Right atrium auricular region (tissue), 2 donors: ENCODE measurements around the gene SPRR2B. TPM values are rescaled to one million over a fixed set of nuclear protein-coding genes. Genes with fewer than 3 reads are reported as not detected.

Source experiments
- total RNA-seq, 2 donors: library from RNA; depleted of rRNA; stranded (reverse); fragments of >200 nt; gene quantifications; one replicate each; pipeline ENCODE4 v1.1.0, GENCODE V29; 2016

SPRR2B gene
- total RNA-seq, 2 donors from 2014 or later: not detected

Other genes with a start within 250 kb of the SPRR2B start
- not detected for gene LCE1A, start 244.1 kb downstream of the SPRR2B start, total RNA-seq
- gene LCE6A, start 228.8 kb downstream of the SPRR2B start, total RNA-seq: not detected
- gene LCE7A, start 211.6 kb downstream of the SPRR2B start, total RNA-seq: not detected
- not detected for gene SMCP, start 193.3 kb downstream of the SPRR2B start, total RNA-seq
- gene IVL, start 163.1 kb downstream of the SPRR2B start, total RNA-seq: not detected
- gene SPRR5, start 124.4 kb downstream of the SPRR2B start, total RNA-seq: not detected
- not detected for gene SPRR4, start 101.0 kb downstream of the SPRR2B start, total RNA-seq
- not detected for gene SPRR1A, start 87.5 kb downstream of the SPRR2B start, total RNA-seq
- not detected for gene SPRR3, start 69.9 kb downstream of the SPRR2B start, total RNA-seq
- not detected for gene SPRR1B, start 40.4 kb downstream of the SPRR2B start, total RNA-seq
- gene SPRR2D, start 30.5 kb downstream of the SPRR2B start, total RNA-seq: not detected
- not detected for gene SPRR2A, start 14.1 kb downstream of the SPRR2B start, total RNA-seq
- gene SPRR2E, start 22.9 kb upstream of the SPRR2B start, total RNA-seq: not detected
- gene SPRR2F, start 41.9 kb upstream of the SPRR2B start, total RNA-seq: 1 to 10 TPM in 1 of 2 donors, not detected in 1; 2.8 TPM
- gene SPRR2G, start 79.3 kb upstream of the SPRR2B start, total RNA-seq: not detected
- gene LELP1, start 131.8 kb upstream of the SPRR2B start, total RNA-seq: not detected
- gene PRR9, start 146.0 kb upstream of the SPRR2B start, total RNA-seq: 1 to 10 TPM; 1.2 to 1.9 TPM
- gene LORICRIN, start 188.1 kb upstream of the SPRR2B start, total RNA-seq: not detected
- not detected for gene PGLYRP3, start 241.3 kb upstream of the SPRR2B start, total RNA-seq